HepG2 (cell line): ENCODE data around the gene ABCA2. TPM values are rescaled to one million over a fixed set of nuclear protein-coding genes. Genes with fewer than 3 reads are reported as not detected.

Source experiments
- FOXA3 ChIP-seq: IDR thresholded peaks from 2 replicates; pipeline ENCODE4 v1.6.1; 2016; ENCODE audit warnings: missing genetic modification reagents, missing compliant biosample characterization
- GABPB1 ChIP-seq: IDR thresholded peaks from 2 replicates; pipeline ENCODE4 v1.6.1; 2016; ENCODE audit warnings: mild to moderate bottlenecking, missing genetic modification reagents, moderate library complexity, missing compliant biosample characterization
- HNF4G ChIP-seq, 2 experiments: sonication (generic) in 1 of 2; formaldehyde crosslinking in 1 of 2; IDR thresholded peaks; 2 replicates each; pipeline versions ENCODE4 v1.4.0 to v1.6.1; 2011 to 2020; ENCODE audit warnings: borderline replicate concordance in 2 of 2, low read depth in 2 of 2, mild to moderate bottlenecking in 2 of 2, low read length in 1 of 2, missing genetic modification reagents in 1 of 2, moderate library complexity in 1 of 2
- HNRNPH1 ChIP-seq: fragments of 200-400 bp; formaldehyde crosslinking; optimal IDR thresholded peaks from 2 replicates; pipeline ENCODE3; 2017; ENCODE audit warnings: mild to moderate bottlenecking, low read depth, low read length
- KAT2B ChIP-seq: fragments of 150-350 bp; IDR thresholded peaks from 2 replicates; pipeline ENCODE4 v1.6.1; 2014; ENCODE audit warnings: low read depth, low read length, borderline replicate concordance
- MIER3 ChIP-seq: IDR thresholded peaks from 2 replicates; pipeline ENCODE4 v1.6.1; 2016; ENCODE audit warnings: missing compliant biosample characterization, borderline replicate concordance
- RELA ChIP-seq: sonication (generic); formaldehyde crosslinking; IDR thresholded peaks from 2 replicates; pipeline ENCODE4 v1.4.0; 2020; ENCODE audit warnings: missing genetic modification reagents
- TBX2 ChIP-seq: sonication (generic); formaldehyde crosslinking; IDR thresholded peaks from 2 replicates; pipeline ENCODE4 v1.5.0; 2020; ENCODE audit warnings: missing genetic modification reagents, mild to moderate bottlenecking, borderline replicate concordance
- ZBTB38 ChIP-seq: sonication (generic); formaldehyde crosslinking; IDR thresholded peaks from 2 replicates; pipeline ENCODE4 v1.5.1; 2020; ENCODE audit warnings: mild to moderate bottlenecking, missing genetic modification reagents
- ZBTB8A ChIP-seq: sonication (generic); formaldehyde crosslinking; IDR thresholded peaks from 2 replicates; pipeline ENCODE4 v1.4.0; 2020; ENCODE audit warnings: mild to moderate bottlenecking, low read depth, missing genetic modification reagents, borderline replicate concordance
- ZNF350 ChIP-seq: sonication (generic); formaldehyde crosslinking; IDR thresholded peaks from 2 replicates; pipeline ENCODE4 v1.4.0; 2020; ENCODE audit warnings: mild to moderate bottlenecking, low read depth, missing genetic modification reagents, borderline replicate concordance
- polyA plus RNA-seq, 8 experiments: library from polyadenylated mRNA; depleted of rRNA in 3 of 8; stranded (reverse) in 7 of 8; unstranded in 1 of 8; fragments of >200 nt; fragmentation: Illumina TruSeq in 4 of 8; extraction: Trizol in 4 of 8; gene quantifications; 2 replicates each; pipeline versions ENCODE4 v1.2.1 to v1.2.3, GENCODE V29; 2011 to 2016; ENCODE audit warnings: low read depth in 4 of 8, missing spikeins in 1 of 8, mixed read lengths in 1 of 8; ENCODE audit not compliant: insufficient read depth in 1 of 8
- total RNA-seq, 5 experiments: library from RNA; depleted of rRNA; stranded (reverse); fragments of >200 nt; fragmentation: Illumina TruSeq; extraction: Trizol; gene quantifications; 2 replicates each; pipeline ENCODE4 v1.2.3, GENCODE V29; 2016; ENCODE audit warnings: low read depth in 1 of 5
- TF ChIP-seq, protein P1 (sequence below): sonication (generic); formaldehyde crosslinking; IDR thresholded peaks from 2 replicates; pipeline ENCODE4 v1.4.0; 2020; ENCODE audit warnings: low read depth, missing genetic modification reagents
- TF ChIP-seq, protein P2 (sequence below): sonication (generic); formaldehyde crosslinking; conservative IDR thresholded peaks from 2 replicates; pipeline ENCODE4 v1.8.0; 2022; ENCODE audit warnings: low read depth, missing genetic modification reagents
- TF ChIP-seq, protein P3 (sequence below): sonication (generic); formaldehyde crosslinking; IDR thresholded peaks from 2 replicates; pipeline ENCODE4 v1.9.0; 2022; ENCODE audit warnings: low read depth, missing genetic modification reagents
- TF ChIP-seq, protein P4 (sequence below): sonication (generic); formaldehyde crosslinking; IDR thresholded peaks from 2 replicates; pipeline ENCODE4; 2020; ENCODE audit warnings: missing genetic modification reagents, mild to moderate bottlenecking, borderline replicate concordance
- TF ChIP-seq, protein P5 (sequence below): sonication (generic); IDR thresholded peaks from 2 replicates; pipeline ENCODE4 v1.6.1; 2016; ENCODE audit warnings: low read depth, borderline replicate concordance

ABCA2 gene
- total and polyA plus RNA-seq, 2 of the 13 experiments (the other 11 are each of a cell fraction or from before 2014, with no cell fraction given), result 2.9 to 19.2 TPM

DNA sequence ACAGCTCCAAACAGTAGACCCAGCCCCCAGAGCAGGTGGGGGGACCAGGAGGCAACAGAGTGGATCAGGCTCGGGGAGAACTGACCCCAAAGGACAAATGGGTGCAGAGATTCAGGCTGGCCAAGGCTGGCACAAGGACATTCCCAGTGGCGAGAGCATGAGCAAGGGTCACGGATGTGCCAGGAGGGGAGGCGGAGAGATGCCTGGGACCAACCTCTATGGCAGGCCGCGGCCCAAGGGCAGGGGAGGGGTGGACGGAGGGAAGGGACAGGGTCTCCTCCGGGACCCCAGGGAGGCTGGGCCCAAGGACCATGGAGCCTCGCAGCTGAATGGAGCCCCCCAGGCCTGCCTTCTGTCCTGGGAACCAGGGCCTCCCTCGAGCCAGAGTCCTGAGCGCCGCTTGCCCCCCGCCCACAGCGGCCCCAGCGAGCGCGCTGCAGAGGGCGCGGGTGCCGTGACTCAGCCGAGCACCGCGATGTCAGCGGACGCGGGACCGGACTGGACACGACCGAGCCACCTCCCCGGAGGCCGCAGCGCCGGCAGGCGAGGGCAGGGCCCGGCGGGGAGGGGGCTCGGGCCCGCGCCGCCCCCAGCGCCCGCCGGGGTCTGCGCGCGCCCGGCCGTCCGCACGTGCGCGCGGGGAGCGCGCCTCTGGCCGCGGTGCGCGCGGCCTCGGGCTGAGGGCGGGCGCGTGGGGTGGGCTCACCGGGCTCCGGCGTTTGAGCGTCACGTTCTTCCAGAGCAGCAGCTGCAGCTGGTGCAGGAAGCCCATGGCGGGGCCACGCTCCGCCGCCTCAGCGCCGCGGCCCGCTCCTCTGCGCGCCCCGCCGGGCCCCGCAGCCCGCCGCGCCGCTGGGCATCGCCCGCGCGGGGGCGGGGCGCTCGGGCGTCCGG lies at the start of gene ABCA2 (continued):
- TF ChIP-seq GABPB1 (CRISPR knock-in tag) (peak; percentile 29; the same call in 1 of the 2 replicates), HNRNPH1 (no peak), KAT2B (no peak), HNF4G (IDR thresholded peaks at IDR 0.05; ENCODE audit: borderline replicate concordance, low read depth, low read length) (no peak), HNF4G (CRISPR knock-in tag; IDR thresholded peaks at IDR 0.05; ENCODE audit: borderline replicate concordance, low read depth) (no peak), FOXA3 (CRISPR knock-in tag) (no peak), RELA (CRISPR knock-in tag) (no peak), ZBTB8A (CRISPR knock-in tag) (no peak), TBX2 (no peak), MIER3 (CRISPR knock-in tag) (no peak), ZBTB38 (CRISPR knock-in tag) (no peak), ZNF350 (CRISPR knock-in tag) (no peak)
- TF ChIP-seq, protein P1, sequence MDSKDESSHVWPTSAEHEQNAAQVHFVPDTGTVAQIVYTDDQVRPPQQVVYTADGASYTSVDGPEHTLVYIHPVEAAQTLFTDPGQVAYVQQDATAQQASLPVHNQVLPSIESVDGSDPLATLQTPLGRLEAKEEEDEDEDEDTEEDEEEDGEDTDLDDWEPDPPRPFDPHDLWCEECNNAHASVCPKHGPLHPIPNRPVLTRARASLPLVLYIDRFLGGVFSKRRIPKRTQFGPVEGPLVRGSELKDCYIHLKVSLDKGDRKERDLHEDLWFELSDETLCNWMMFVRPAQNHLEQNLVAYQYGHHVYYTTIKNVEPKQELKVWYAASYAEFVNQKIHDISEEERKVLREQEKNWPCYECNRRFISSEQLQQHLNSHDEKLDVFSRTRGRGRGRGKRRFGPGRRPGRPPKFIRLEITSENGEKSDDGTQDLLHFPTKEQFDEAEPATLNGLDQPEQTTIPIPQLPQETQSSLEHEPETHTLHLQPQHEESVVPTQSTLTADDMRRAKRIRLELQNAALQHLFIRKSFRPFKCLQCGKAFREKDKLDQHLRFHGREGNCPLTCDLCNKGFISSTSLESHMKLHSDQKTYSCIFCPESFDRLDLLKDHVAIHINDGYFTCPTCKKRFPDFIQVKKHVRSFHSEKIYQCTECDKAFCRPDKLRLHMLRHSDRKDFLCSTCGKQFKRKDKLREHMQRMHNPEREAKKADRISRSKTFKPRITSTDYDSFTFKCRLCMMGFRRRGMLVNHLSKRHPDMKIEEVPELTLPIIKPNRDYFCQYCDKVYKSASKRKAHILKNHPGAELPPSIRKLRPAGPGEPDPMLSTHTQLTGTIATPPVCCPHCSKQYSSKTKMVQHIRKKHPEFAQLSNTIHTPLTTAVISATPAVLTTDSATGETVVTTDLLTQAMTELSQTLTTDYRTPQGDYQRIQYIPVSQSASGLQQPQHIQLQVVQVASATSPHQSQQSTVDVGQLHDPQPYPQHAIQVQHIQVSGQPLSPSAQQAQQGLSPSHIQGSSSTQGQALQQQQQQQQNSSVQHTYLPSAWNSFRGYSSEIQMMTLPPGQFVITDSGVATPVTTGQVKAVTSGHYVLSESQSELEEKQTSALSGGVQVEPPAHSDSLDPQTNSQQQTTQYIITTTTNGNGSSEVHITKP (CRISPR knock-in tag), result no peak
- TF ChIP-seq, protein P2, sequence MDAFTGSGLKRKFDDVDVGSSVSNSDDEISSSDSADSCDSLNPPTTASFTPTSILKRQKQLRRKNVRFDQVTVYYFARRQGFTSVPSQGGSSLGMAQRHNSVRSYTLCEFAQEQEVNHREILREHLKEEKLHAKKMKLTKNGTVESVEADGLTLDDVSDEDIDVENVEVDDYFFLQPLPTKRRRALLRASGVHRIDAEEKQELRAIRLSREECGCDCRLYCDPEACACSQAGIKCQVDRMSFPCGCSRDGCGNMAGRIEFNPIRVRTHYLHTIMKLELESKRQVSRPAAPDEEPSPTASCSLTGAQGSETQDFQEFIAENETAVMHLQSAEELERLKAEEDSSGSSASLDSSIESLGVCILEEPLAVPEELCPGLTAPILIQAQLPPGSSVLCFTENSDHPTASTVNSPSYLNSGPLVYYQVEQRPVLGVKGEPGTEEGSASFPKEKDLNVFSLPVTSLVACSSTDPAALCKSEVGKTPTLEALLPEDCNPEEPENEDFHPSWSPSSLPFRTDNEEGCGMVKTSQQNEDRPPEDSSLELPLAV (CRISPR knock-in tag), result no peak
- TF ChIP-seq, protein P3, sequence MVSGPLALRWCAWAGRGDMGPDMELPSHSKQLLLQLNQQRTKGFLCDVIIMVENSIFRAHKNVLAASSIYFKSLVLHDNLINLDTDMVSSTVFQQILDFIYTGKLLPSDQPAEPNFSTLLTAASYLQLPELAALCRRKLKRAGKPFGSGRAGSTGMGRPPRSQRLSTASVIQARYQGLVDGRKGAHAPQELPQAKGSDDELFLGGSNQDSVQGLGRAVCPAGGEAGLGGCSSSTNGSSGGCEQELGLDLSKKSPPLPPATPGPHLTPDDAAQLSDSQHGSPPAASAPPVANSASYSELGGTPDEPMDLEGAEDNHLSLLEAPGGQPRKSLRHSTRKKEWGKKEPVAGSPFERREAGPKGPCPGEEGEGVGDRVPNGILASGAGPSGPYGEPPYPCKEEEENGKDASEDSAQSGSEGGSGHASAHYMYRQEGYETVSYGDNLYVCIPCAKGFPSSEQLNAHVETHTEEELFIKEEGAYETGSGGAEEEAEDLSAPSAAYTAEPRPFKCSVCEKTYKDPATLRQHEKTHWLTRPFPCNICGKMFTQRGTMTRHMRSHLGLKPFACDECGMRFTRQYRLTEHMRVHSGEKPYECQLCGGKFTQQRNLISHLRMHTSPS (CRISPR knock-in tag), result peak; percentile 20; the same call in 1 of the 2 replicates
- TF ChIP-seq, protein P4, sequence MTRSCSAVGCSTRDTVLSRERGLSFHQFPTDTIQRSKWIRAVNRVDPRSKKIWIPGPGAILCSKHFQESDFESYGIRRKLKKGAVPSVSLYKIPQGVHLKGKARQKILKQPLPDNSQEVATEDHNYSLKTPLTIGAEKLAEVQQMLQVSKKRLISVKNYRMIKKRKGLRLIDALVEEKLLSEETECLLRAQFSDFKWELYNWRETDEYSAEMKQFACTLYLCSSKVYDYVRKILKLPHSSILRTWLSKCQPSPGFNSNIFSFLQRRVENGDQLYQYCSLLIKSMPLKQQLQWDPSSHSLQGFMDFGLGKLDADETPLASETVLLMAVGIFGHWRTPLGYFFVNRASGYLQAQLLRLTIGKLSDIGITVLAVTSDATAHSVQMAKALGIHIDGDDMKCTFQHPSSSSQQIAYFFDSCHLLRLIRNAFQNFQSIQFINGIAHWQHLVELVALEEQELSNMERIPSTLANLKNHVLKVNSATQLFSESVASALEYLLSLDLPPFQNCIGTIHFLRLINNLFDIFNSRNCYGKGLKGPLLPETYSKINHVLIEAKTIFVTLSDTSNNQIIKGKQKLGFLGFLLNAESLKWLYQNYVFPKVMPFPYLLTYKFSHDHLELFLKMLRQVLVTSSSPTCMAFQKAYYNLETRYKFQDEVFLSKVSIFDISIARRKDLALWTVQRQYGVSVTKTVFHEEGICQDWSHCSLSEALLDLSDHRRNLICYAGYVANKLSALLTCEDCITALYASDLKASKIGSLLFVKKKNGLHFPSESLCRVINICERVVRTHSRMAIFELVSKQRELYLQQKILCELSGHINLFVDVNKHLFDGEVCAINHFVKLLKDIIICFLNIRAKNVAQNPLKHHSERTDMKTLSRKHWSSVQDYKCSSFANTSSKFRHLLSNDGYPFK (CRISPR knock-in tag), result no peak
- TF ChIP-seq, protein P5, sequence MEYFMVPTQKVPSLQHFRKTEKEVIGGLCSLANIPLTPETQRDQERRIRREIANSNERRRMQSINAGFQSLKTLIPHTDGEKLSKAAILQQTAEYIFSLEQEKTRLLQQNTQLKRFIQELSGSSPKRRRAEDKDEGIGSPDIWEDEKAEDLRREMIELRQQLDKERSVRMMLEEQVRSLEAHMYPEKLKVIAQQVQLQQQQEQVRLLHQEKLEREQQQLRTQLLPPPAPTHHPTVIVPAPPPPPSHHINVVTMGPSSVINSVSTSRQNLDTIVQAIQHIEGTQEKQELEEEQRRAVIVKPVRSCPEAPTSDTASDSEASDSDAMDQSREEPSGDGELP, result no peak
